Psoas muscle (tissue), 8 donors: ENCODE measurements around the gene ZIC4. TPM values are rescaled to one million over a fixed set of nuclear protein-coding genes. Genes with fewer than 3 reads are reported as not detected.

Source experiments
- ATAC-seq, 4 donors: fragments of 200-7000 bp; cut with Tn5 transposase; one replicate each; pipeline ENCODE4 v1.9.1; 2020; ENCODE audit warnings: moderate library complexity in 3 of 4, mild to moderate bottlenecking in 2 of 4
- DNase-seq, 2 donors: peaks; one replicate each; pipeline ENCODE4 v3.0.0-alpha.2; 2020
- H3K27ac ChIP-seq: fragments of 200-600 bp; one replicate; pipeline ENCODE4 v1.8.0; 2022
- H3K27me3 ChIP-seq, 3 donors: fragments of 200-600 bp in 1 of 3; one replicate each; pipeline versions ENCODE4 v1.6.1 to v1.8.0; 2013 to 2022; ENCODE audit warnings: low read length in 2 of 3, mild to moderate bottlenecking in 2 of 3, moderate library complexity in 1 of 3; ENCODE audit not compliant: insufficient read depth in 3 of 3
- H3K36me3 ChIP-seq, 2 donors: fragments of 200-600 bp in 1 of 2; one replicate each; pipeline versions ENCODE4 v1.6.1 to v1.8.0; 2013 to 2022; ENCODE audit warnings: low read depth in 1 of 2, mild to moderate bottlenecking in 1 of 2, moderate library complexity in 1 of 2; ENCODE audit not compliant: insufficient read depth in 1 of 2
- H3K4me1 ChIP-seq: fragments of 200-600 bp; one replicate; pipeline ENCODE4 v1.8.0; 2022
- H3K4me3 ChIP-seq: fragments of 200-600 bp; one replicate; pipeline ENCODE4 v1.8.0; 2022; ENCODE audit warnings: mild to moderate bottlenecking
- H3K9me3 ChIP-seq: fragments of 200-600 bp; one replicate; pipeline ENCODE4 v1.8.0; 2022
- WGBS, 3 donors: extraction: QIAGEN DNeasy Blood & Tissue Kit; methylation state at CpG; one replicate each; pipeline versions ENCODE4 v1.1.6 to v1.1.7; 2013; 5-methylcytosine and 5-hydroxymethylcytosine counted together
- intact Hi-C, 2 donors: fragments of 100-400 bp; cut with DNase I; formaldehyde crosslinking; loops; one replicate each; pipeline versions ENCODE4 v1.11.0 to v1.14.2; 2022
- polyA plus RNA-seq, 3 donors: library from polyadenylated mRNA; stranded (reverse); fragments of 200-250 nt; gene quantifications; one replicate each; pipeline ENCODE4 v1.2.3, GENCODE V29; 2013
- total RNA-seq, 4 donors: library from RNA; stranded (reverse); fragmentation: NEBNext Ultra II Directional in 2 of 4; extraction: Animal tissue kit (Norgen Biotek cat#: 25700) in 2 of 4; gene quantifications; one replicate each; pipeline versions ENCODE4 v1.2.1 to v1.2.4, GENCODE V29; 2021 to 2023
- TF ChIP-seq, protein P1 (sequence below): fragments of 200-600 bp; IDR thresholded peaks from one replicate; pipeline ENCODE4 v1.8.0; 2022; ENCODE audit warnings: antibody characterized with exemption
- donor health status: healthy with polysubstance abuse.
- donor health status: DM: no; HTN: no; CAD: no; lungs with moderate emphysema.
- donor health status: Bipolar disorder and iron deficiency.
- donor health status: healthy.
- donor health status: DM: yes; HTN: yes; CAD: no.
- donor health status: DM: no; HTN: no; CAD: no.
- donor health status: DM: no; HTN: no; CAD: no.
- donor health status: DM: yes; HTN: yes; CAD: no.

ZIC4 gene
- total and polyA plus RNA-seq, 7 donors = 0.10 to 1.00 (median 0.46) TPM

DNA sequence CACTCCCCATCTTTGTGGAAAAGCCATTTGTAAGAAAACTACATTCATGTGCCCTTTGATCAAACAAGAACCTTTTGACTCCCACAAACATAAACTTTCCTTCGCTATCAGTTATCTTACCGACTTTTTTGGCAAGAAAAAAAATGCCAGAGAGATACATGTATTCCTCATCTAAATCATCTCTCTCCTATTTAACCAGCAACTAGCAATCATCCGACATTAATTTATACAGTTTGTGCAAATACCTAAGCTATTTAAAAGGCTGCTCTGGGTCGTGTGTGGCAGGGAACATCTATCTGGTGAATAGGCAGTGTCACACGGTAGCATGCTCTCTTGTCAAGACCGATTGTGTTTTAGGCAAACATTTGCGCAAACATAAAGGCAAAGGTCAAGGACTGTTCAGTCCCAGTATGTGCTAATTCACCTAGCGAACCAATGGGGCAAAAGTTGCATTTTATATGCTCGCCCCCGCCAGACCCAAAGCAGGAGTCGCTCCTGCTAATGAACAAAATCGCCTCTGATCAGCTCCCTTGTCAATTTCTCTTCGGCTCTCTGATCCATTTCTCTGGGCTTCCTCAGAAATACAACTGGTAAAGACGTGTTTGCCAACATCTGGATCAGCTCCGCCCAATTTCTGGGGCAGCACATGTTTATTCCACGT is 37.7 kb downstream of the ZIC4 start:
- Histone ChIP-seq H3K4me3 (no peak overlapping the region), H3K36me3 (no peaks in the 10 kb centered on the region), H3K27ac (no peak overlapping the region), H3K4me1 (no peaks in the 10 kb centered on the region), H3K9me3 (no peaks in the 10 kb centered on the region), H3K27me3 (peaks cover 3 to 89% (median 27%) of the 10 kb centered on the region in 3 donors)
- WGBS, 3 donors = 11 to 17% (median 16%) methylated on average over 16 of the region's 16 CpGs
- no peak for ATAC-seq
- TF ChIP-seq, protein P1, sequence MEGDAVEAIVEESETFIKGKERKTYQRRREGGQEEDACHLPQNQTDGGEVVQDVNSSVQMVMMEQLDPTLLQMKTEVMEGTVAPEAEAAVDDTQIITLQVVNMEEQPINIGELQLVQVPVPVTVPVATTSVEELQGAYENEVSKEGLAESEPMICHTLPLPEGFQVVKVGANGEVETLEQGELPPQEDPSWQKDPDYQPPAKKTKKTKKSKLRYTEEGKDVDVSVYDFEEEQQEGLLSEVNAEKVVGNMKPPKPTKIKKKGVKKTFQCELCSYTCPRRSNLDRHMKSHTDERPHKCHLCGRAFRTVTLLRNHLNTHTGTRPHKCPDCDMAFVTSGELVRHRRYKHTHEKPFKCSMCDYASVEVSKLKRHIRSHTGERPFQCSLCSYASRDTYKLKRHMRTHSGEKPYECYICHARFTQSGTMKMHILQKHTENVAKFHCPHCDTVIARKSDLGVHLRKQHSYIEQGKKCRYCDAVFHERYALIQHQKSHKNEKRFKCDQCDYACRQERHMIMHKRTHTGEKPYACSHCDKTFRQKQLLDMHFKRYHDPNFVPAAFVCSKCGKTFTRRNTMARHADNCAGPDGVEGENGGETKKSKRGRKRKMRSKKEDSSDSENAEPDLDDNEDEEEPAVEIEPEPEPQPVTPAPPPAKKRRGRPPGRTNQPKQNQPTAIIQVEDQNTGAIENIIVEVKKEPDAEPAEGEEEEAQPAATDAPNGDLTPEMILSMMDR = no peak
- intact Hi-C loops = loop anchor here in 1 of 2 donors (10.0 kb wide), 1 partner anchor 246 kb away; no protein-coding TSS in a partner anchor
- DNase-seq = no peak

DNA sequence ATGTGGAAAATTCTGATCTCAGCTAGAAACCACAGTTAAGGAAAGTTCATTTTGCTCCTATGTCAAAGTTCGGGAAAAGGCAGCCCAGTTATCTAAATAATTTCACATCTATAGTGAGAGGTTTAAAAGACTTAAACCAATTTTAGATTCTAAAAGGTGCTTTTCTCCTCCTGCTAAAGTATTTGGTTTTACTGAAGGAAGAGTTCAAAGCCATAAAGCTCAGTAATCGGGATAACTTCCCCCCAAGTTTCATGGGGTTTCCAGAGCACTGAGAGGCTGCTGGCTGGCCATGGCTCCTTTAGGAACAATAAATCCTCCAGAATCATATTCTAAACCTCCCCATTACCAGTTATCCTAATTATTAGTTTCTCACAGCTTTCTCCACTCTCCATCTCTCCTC is 38.2 kb downstream of the ZIC4 start:
- H3K4me1 ChIP-seq = no peaks in the 10 kb centered on the region
- intact Hi-C loops = loop anchor here in 1 of 2 donors (10.0 kb wide), 1 partner anchor 247 kb away; no protein-coding TSS in a partner anchor
- no peak overlapping the region for H3K4me3 ChIP-seq
- 34 to 45% (median 35%) methylated on average over 2 of the region's 2 CpGs for WGBS, 3 donors
- no peak for DNase-seq
- no peaks in the 10 kb centered on the region for H3K36me3 ChIP-seq
- H3K9me3 ChIP-seq = no peaks in the 10 kb centered on the region
- TF ChIP-seq, protein P1 = no peak
- ATAC-seq = no peak
- H3K27ac ChIP-seq = no peak overlapping the region
- H3K27me3 ChIP-seq = peaks cover 3 to 84% (median 24%) of the 10 kb centered on the region in 3 donors

DNA sequence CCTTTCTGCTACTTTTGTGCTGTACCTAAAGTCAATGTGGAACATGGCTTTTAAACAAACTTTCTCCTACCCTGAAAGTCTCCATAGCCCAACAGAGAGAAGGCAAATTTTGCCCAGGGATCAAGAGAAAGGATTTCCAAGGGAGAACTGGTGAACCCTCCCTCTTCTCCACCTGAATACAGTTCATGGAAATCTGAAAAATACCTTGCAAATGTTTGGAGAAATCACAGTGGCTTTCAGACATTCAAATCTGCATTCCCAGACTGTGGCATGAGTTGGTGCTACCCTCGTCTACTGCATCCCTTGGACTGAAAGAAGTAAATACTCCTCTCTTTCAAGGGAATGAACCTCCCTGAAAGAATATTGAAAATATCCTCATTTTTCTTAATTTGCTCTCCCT is 38.7 kb downstream of the ZIC4 start:
- H3K27ac ChIP-seq = no peak overlapping the region
- TF ChIP-seq, protein P1 = no peak
- WGBS, 3 donors = 60 to 71% (median 62%) methylated on average over 1 of the region's 1 CpG
- no peak for DNase-seq
- no peaks in the 10 kb centered on the region for H3K9me3 ChIP-seq
- ATAC-seq = no peak
- intact Hi-C loops = loop anchor here in 1 of 2 donors (10.0 kb wide), 1 partner anchor 247 kb away; no protein-coding TSS in a partner anchor
- no peak overlapping the region for H3K4me3 ChIP-seq
- no peaks in the 10 kb centered on the region for H3K4me1 ChIP-seq
- H3K36me3 ChIP-seq = no peaks in the 10 kb centered on the region
- H3K27me3 ChIP-seq = peaks cover 3 to 81% (median 20%) of the 10 kb centered on the region in 3 donors

GRCh38 chr3:147365196-147366115 is 40.9 kb downstream of the ZIC4 start:
- no peaks in the 10 kb centered on the region for H3K4me1 ChIP-seq
- no peak overlapping the region for H3K27ac ChIP-seq
- no peaks in the 10 kb centered on the region for H3K9me3 ChIP-seq
- WGBS, 3 donors = 73 to 88% (median 85%) methylated on average over 6 of the region's 6 CpGs
- ATAC-seq (no peak), DNase-seq (no peak)
- no peaks in the 10 kb centered on the region for H3K36me3 ChIP-seq
- peaks cover 5 to 66% (median 21%) of the 10 kb centered on the region in 3 donors for H3K27me3 ChIP-seq
- no peak overlapping the region for H3K4me3 ChIP-seq
- intact Hi-C loops = loop anchor here in 1 of 2 donors (10.0 kb wide), 1 partner anchor 249 kb away; no protein-coding TSS in a partner anchor
- TF ChIP-seq, protein P1 = no peak
